Measurements from ENCODE around the gene PPP1R9A.

Gene PPP1R9A

DNA sequence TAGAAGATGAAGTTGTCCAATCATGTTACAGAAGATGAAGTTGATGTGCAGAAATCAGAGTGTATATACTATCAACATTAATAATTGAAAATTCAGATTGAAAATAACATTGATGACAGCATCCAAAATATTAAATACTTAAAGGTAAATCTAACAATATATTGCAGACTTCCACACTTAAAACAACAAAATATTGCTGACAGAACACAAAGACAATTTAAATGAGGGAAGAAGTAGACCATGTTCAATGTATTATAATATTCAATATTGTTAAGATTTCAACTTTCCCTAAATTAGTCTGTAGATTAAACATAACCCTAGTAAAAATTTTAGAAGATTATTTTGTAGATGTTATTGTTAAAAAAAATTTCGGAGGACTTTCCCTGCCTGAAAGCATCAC, 265.0 kb downstream of the PPP1R9A start:
- no CpG with 5 or more reads among the region's 1 CpG for WGBS, 2 donors (ENCODE audit: extremely low coverage in 2 of 2, insufficient read length in 2 of 2, insufficient replicate concordance in 1 of 2)
- H2BK15ac ChIP-seq (ENCODE audit: low read length): no peak overlapping the region
- peaks cover 0 to 5% of the 10 kb centered on the region in 2 donors for H3K9me3 ChIP-seq (replicated peaks in 1 of 2; ENCODE audit: control insufficient read depth in 2 of 2, insufficient read depth in 1 of 2, low read depth in 1 of 2, low read length in 2 of 2)
- DNase-seq (ENCODE audit: low spot score): no peak
- H3K18ac ChIP-seq (ENCODE audit: low read length): no peak overlapping the region
- no peak overlapping the region for H2AK5ac ChIP-seq (ENCODE audit: low read depth, low read length)
- H3K4ac ChIP-seq (ENCODE audit: low read length): no peak overlapping the region
- no peak overlapping the region for H2BK5ac ChIP-seq (ENCODE audit: low read length)
- H3K9ac ChIP-seq (ENCODE audit: low read depth, low read length, poor library complexity): no peak overlapping the region
- no peaks in the 10 kb centered on the region for H3K27me3 ChIP-seq (ENCODE audit: control insufficient read depth in 3 of 3, insufficient read depth in 3 of 3, low read depth in 1 of 3, low read length in 3 of 3)
- no peak overlapping the region for H2AFZ ChIP-seq (ENCODE audit: low read length)
- no peak overlapping the region for H4K8ac ChIP-seq (ENCODE audit: low read depth, low read length)
- H2BK12ac ChIP-seq (ENCODE audit: low read length): no peak overlapping the region
- H3K36me3 ChIP-seq (replicated peaks in 1 of 2; ENCODE audit: control insufficient read depth in 2 of 2, insufficient read depth in 2 of 2, low read length in 2 of 2): no peaks in the 10 kb centered on the region
- H3K27ac ChIP-seq (replicated peaks; ENCODE audit: low read length): no peak overlapping the region
- H2BK120ac ChIP-seq (ENCODE audit: low read depth, low read length): no peak overlapping the region
- H3K79me1 ChIP-seq (ENCODE audit: low read depth, low read length): no peaks in the 10 kb centered on the region
- no peak overlapping the region for H3K14ac ChIP-seq (ENCODE audit: low read length)
- no peaks in the 10 kb centered on the region for H3K4me1 ChIP-seq (ENCODE audit: control insufficient read depth in 2 of 2, insufficient read depth in 1 of 2, low read depth in 1 of 2, low read length in 2 of 2)
- H3K23ac ChIP-seq (ENCODE audit: low read depth, low read length, poor library complexity): no peak overlapping the region
- no peak overlapping the region for H3K4me2 ChIP-seq (ENCODE audit: insufficient read depth, low read length, poor library complexity, severe bottlenecking)
- H3K4me3 ChIP-seq (ENCODE audit: low read length in 2 of 2): no peak overlapping the region
- no peak overlapping the region for H4K91ac ChIP-seq (ENCODE audit: low read depth, low read length, poor library complexity)

GRCh38 chr7:95190515-95190914, 283.1 kb downstream of the PPP1R9A start:
- Histone ChIP-seq H3K27me3 (ENCODE audit: control insufficient read depth in 3 of 3, insufficient read depth in 3 of 3, low read depth in 1 of 3, low read length in 3 of 3) (no peaks in the 10 kb centered on the region), H3K4me1 (ENCODE audit: control insufficient read depth in 2 of 2, insufficient read depth in 1 of 2, low read depth in 1 of 2, low read length in 2 of 2) (no peaks in the 10 kb centered on the region), H2BK5ac (ENCODE audit: low read length) (no peak overlapping the region), H3K36me3 (replicated peaks in 1 of 2; ENCODE audit: control insufficient read depth in 2 of 2, insufficient read depth in 2 of 2, low read length in 2 of 2) (no peaks in the 10 kb centered on the region), H2BK15ac (ENCODE audit: low read length) (no peak overlapping the region), H2AFZ (ENCODE audit: low read length) (no peak overlapping the region), H4K8ac (ENCODE audit: low read depth, low read length) (no peak overlapping the region), H3K14ac (ENCODE audit: low read length) (no peak overlapping the region), H3K27ac (replicated peaks; ENCODE audit: low read length) (no peak overlapping the region), H3K4me3 (ENCODE audit: low read length in 2 of 2) (no peak overlapping the region), H4K91ac (ENCODE audit: low read depth, low read length, poor library complexity) (no peak overlapping the region), H3K9ac (ENCODE audit: low read depth, low read length, poor library complexity) (no peak overlapping the region), H3K18ac (ENCODE audit: low read length) (no peak overlapping the region), H2BK12ac (ENCODE audit: low read length) (no peak overlapping the region), H2BK120ac (ENCODE audit: low read depth, low read length) (no peak overlapping the region), H3K4ac (ENCODE audit: low read length) (no peak overlapping the region), H3K9me3 (replicated peaks in 1 of 2; ENCODE audit: control insufficient read depth in 2 of 2, insufficient read depth in 1 of 2, low read depth in 1 of 2, low read length in 2 of 2) (peaks cover 0 to 9% of the 10 kb centered on the region in 2 donors), H3K23ac (ENCODE audit: low read depth, low read length, poor library complexity) (no peak overlapping the region), H2AK5ac (ENCODE audit: low read depth, low read length) (no peak overlapping the region), H3K79me1 (ENCODE audit: low read depth, low read length) (no peaks in the 10 kb centered on the region), H3K4me2 (ENCODE audit: insufficient read depth, low read length, poor library complexity, severe bottlenecking) (no peak overlapping the region)
- no peak for DNase-seq (ENCODE audit: low spot score)
- no CpG with 5 or more reads among the region's 3 CpGs for WGBS, 2 donors (ENCODE audit: extremely low coverage in 2 of 2, insufficient read length in 2 of 2, insufficient replicate concordance in 1 of 2)

GRCh38 chr7:95191795-95192194, 284.4 kb downstream of the PPP1R9A start:
- Histone ChIP-seq H3K23ac (ENCODE audit: low read depth, low read length, poor library complexity) (no peak overlapping the region), H3K9me3 (replicated peaks in 1 of 2; ENCODE audit: control insufficient read depth in 2 of 2, insufficient read depth in 1 of 2, low read depth in 1 of 2, low read length in 2 of 2) (peaks cover 0 to 9% of the 10 kb centered on the region in 2 donors), H3K79me1 (ENCODE audit: low read depth, low read length) (no peaks in the 10 kb centered on the region), H3K27me3 (ENCODE audit: control insufficient read depth in 3 of 3, insufficient read depth in 3 of 3, low read depth in 1 of 3, low read length in 3 of 3) (no peaks in the 10 kb centered on the region), H3K27ac (replicated peaks; ENCODE audit: low read length) (no peak overlapping the region), H2BK12ac (ENCODE audit: low read length) (no peak overlapping the region), H2BK15ac (ENCODE audit: low read length) (no peak overlapping the region), H3K4me3 (ENCODE audit: low read length in 2 of 2) (no peak overlapping the region), H4K91ac (ENCODE audit: low read depth, low read length, poor library complexity) (no peak overlapping the region), H4K8ac (ENCODE audit: low read depth, low read length) (no peak overlapping the region), H3K18ac (ENCODE audit: low read length) (no peak overlapping the region), H2AFZ (ENCODE audit: low read length) (no peak overlapping the region), H2BK5ac (ENCODE audit: low read length) (no peak overlapping the region), H2BK120ac (ENCODE audit: low read depth, low read length) (no peak overlapping the region), H3K9ac (ENCODE audit: low read depth, low read length, poor library complexity) (no peak overlapping the region), H2AK5ac (ENCODE audit: low read depth, low read length) (no peak overlapping the region), H3K14ac (ENCODE audit: low read length) (no peak overlapping the region), H3K4me2 (ENCODE audit: insufficient read depth, low read length, poor library complexity, severe bottlenecking) (no peak overlapping the region), H3K36me3 (replicated peaks in 1 of 2; ENCODE audit: control insufficient read depth in 2 of 2, insufficient read depth in 2 of 2, low read length in 2 of 2) (no peaks in the 10 kb centered on the region), H3K4me1 (ENCODE audit: control insufficient read depth in 2 of 2, insufficient read depth in 1 of 2, low read depth in 1 of 2, low read length in 2 of 2) (no peaks in the 10 kb centered on the region), H3K4ac (ENCODE audit: low read length) (no peak overlapping the region)
- no peak for DNase-seq (ENCODE audit: low spot score)

GRCh38 chr7:95198863-95199262, 291.5 kb downstream of the PPP1R9A start:
- Histone ChIP-seq H3K4me2 (ENCODE audit: insufficient read depth, low read length, poor library complexity, severe bottlenecking) (no peak overlapping the region), H3K14ac (ENCODE audit: low read length) (no peak overlapping the region), H3K4me3 (ENCODE audit: low read length in 2 of 2) (no peak overlapping the region), H2BK120ac (ENCODE audit: low read depth, low read length) (no peak overlapping the region), H3K23ac (ENCODE audit: low read depth, low read length, poor library complexity) (no peak overlapping the region), H2AK5ac (ENCODE audit: low read depth, low read length) (no peak overlapping the region), H2BK15ac (ENCODE audit: low read length) (no peak overlapping the region), H3K9me3 (replicated peaks in 1 of 2; ENCODE audit: control insufficient read depth in 2 of 2, insufficient read depth in 1 of 2, low read depth in 1 of 2, low read length in 2 of 2) (peaks cover 0 to 2% of the 10 kb centered on the region in 2 donors), H2AFZ (ENCODE audit: low read length) (no peak overlapping the region), H3K79me1 (ENCODE audit: low read depth, low read length) (no peaks in the 10 kb centered on the region), H4K8ac (ENCODE audit: low read depth, low read length) (no peak overlapping the region), H3K27ac (replicated peaks; ENCODE audit: low read length) (no peak overlapping the region), H3K9ac (ENCODE audit: low read depth, low read length, poor library complexity) (no peak overlapping the region), H3K18ac (ENCODE audit: low read length) (no peak overlapping the region), H3K4me1 (ENCODE audit: control insufficient read depth in 2 of 2, insufficient read depth in 1 of 2, low read depth in 1 of 2, low read length in 2 of 2) (peaks cover 0 to 3% of the 10 kb centered on the region in 2 donors), H2BK5ac (ENCODE audit: low read length) (no peak overlapping the region), H2BK12ac (ENCODE audit: low read length) (no peak overlapping the region), H4K91ac (ENCODE audit: low read depth, low read length, poor library complexity) (no peak overlapping the region), H3K27me3 (ENCODE audit: control insufficient read depth in 3 of 3, insufficient read depth in 3 of 3, low read depth in 1 of 3, low read length in 3 of 3) (no peaks in the 10 kb centered on the region), H3K36me3 (replicated peaks in 1 of 2; ENCODE audit: control insufficient read depth in 2 of 2, insufficient read depth in 2 of 2, low read length in 2 of 2) (no peaks in the 10 kb centered on the region), H3K4ac (ENCODE audit: low read length) (no peak overlapping the region)
- WGBS, 2 donors (ENCODE audit: extremely low coverage in 2 of 2, insufficient read length in 2 of 2, insufficient replicate concordance in 1 of 2): no CpG with 5 or more reads among the region's 1 CpG
- DNase-seq (ENCODE audit: low spot score): no peak
